Panc1 (cell line): ENCODE measurements around the gene PRKCQ. TPM values are rescaled to one million over a fixed set of nuclear protein-coding genes. Genes with fewer than 3 reads are reported as not detected.

ENCODE experiments used
- ATAC-seq: fragments of 200-7000 bp; cut with Tn5 transposase; 2 replicates; pipeline ENCODE4 v1.9.1; 2020; ENCODE audit warnings: mild to moderate bottlenecking, moderate library complexity
- BruUV-seq: library from RNA; stranded (reverse); fragments of 400-500 nt; replicated peaks from 2 replicates; lab custom pipeline; 2021; lab: Mats Ljungman, UMichigan
- CTCF ChIA-PET: fragments of 300-600 bp; sonication (Branson Sonifier 250); formaldehyde crosslinking; loops from one replicate; lab custom pipeline; 2022; ENCODE audit warnings: antibody characterized with exemption; lab: Charles Lee
- POLR2A ChIA-PET: fragments of 300-600 bp; sonication (Branson Sonifier 250); formaldehyde crosslinking; loops from one replicate; lab custom pipeline; 2022; ENCODE audit warnings: antibody characterized with exemption; lab: Charles Lee
- DNase-seq: peaks from one replicate; pipeline ENCODE4 v3.0.0-alpha.2; 2010; ENCODE audit warnings: low read depth, low spot score
- H3K27ac ChIP-seq: 2 replicates; pipeline ENCODE4 v1.5.1; 2011; ENCODE audit warnings: mild to moderate bottlenecking, low read length, inconsistent platforms
- H3K27me3 ChIP-seq: fragments of 200-500 bp; sonication (Bioruptor generic); 2 replicates; pipeline ENCODE4 v1.6.0; 2014; ENCODE audit warnings: low read length, inconsistent platforms; ENCODE audit not compliant: control insufficient read depth, insufficient read depth
- H3K36me3 ChIP-seq: fragments of 200-500 bp; sonication (Bioruptor generic); 2 replicates; pipeline ENCODE4 v1.5.1; 2014; ENCODE audit warnings: inconsistent platforms, mild to moderate bottlenecking, low read length, moderate library complexity; ENCODE audit not compliant: control insufficient read depth, insufficient read depth
- H3K4me1 ChIP-seq: 2 replicates; pipeline ENCODE4 v1.5.1; 2011; ENCODE audit warnings: inconsistent platforms, mild to moderate bottlenecking, low read length, moderate library complexity; ENCODE audit not compliant: control insufficient read depth, insufficient read depth
- H3K4me3 ChIP-seq, 2 experiments: 2 replicates each; pipeline ENCODE4 v1.5.1; 2011 to 2012; ENCODE audit warnings: low read depth in 2 of 2, low read length in 2 of 2, mild to moderate bottlenecking in 2 of 2, inconsistent platforms in 1 of 2, moderate library complexity in 1 of 2
- H3K9me3 ChIP-seq: fragments of 200-500 bp; sonication (Bioruptor generic); 2 replicates; pipeline ENCODE4 v1.5.1; 2014; ENCODE audit warnings: low read depth, mild to moderate bottlenecking, inconsistent platforms, low read length, moderate library complexity; ENCODE audit not compliant: control insufficient read depth, insufficient read depth
- POLR2AphosphoS5 ChIP-seq: IDR thresholded peaks from 2 replicates; pipeline ENCODE4 v1.6.1; 2012; ENCODE audit warnings: mild to moderate bottlenecking, low read depth, low read length, moderate library complexity
- SIN3A ChIP-seq: IDR thresholded peaks from 2 replicates; pipeline ENCODE4 v1.6.1; 2012; ENCODE audit warnings: low read depth, mild to moderate bottlenecking, low read length, moderate library complexity, borderline replicate concordance; ENCODE audit not compliant: insufficient read depth
- TCF7L2 ChIP-seq: IDR thresholded peaks from 2 replicates; pipeline ENCODE4 v1.6.1; 2011; ENCODE audit warnings: mild to moderate bottlenecking, low read depth, low read length, inconsistent platforms
- in situ Hi-C: cut with HindIII; loops from 2 replicates; pipeline ENCODE4 v1.10.0; 2016; ENCODE audit warnings: low sequenced_read_pairs, low pct_unique_long_range_greater_than_20kb
- intact Hi-C: fragments of 100-400 bp; cut with micrococcal nuclease; formaldehyde crosslinking; loops from one replicate; pipeline ENCODE4 v1.10.0; 2022; ENCODE audit not compliant: unreplicated experiment
- total RNA-seq: library from RNA; stranded (reverse); gene quantifications from one replicate; pipeline ENCODE4 v1.2.1, GENCODE V29; 2021; ENCODE audit not compliant: unreplicated experiment
- TF ChIP-seq, protein P1 (sequence below): fragments of 450-650 bp; IDR thresholded peaks from 2 replicates; pipeline ENCODE4 v1.5.1; 2017; ENCODE audit warnings: mild to moderate bottlenecking
- TF ChIP-seq, protein P2 (sequence below), 2 experiments: IDR thresholded peaks; 2 replicates each; pipeline ENCODE4 v1.6.1; 2011 to 2012; ENCODE audit warnings: low read depth in 2 of 2, control low read depth in 1 of 2, low read length in 1 of 2, mild to moderate bottlenecking in 1 of 2, moderate library complexity in 1 of 2; ENCODE audit not compliant: insufficient read depth in 1 of 2

The PRKCQ gene
- total RNA-seq, 1 experiment from 2014 or later, result 0.23 TPM

DNA sequence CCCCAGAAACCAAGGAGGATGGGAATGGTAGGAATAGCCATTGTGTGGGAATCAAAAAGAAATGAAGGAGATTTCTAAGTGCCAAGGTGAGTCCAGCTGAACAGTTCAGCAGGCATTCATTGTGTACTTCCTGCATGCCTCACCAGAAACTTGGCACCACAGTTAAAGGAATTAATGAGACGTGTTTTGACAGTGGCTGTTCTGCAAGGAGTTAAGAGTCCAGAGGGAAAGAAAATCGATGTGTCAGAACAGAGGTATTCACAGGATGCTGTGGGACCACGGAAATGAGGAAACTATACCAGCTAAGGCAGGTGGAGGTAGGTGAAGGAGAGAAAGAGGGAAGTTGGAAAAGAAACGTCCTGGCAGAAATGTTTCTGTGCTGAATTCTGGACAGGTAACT is 78.1 kb downstream of the PRKCQ start:
- POLR2A ChIA-PET, result no interaction called here
- no TSS peak for BruUV-seq
- H3K9me3 ChIP-seq, result no peaks in the 10 kb centered on the region
- TF ChIP-seq POLR2AphosphoS5 (no peak), SIN3A (no peak), TCF7L2 (no peak)
- TF ChIP-seq, protein P1, sequence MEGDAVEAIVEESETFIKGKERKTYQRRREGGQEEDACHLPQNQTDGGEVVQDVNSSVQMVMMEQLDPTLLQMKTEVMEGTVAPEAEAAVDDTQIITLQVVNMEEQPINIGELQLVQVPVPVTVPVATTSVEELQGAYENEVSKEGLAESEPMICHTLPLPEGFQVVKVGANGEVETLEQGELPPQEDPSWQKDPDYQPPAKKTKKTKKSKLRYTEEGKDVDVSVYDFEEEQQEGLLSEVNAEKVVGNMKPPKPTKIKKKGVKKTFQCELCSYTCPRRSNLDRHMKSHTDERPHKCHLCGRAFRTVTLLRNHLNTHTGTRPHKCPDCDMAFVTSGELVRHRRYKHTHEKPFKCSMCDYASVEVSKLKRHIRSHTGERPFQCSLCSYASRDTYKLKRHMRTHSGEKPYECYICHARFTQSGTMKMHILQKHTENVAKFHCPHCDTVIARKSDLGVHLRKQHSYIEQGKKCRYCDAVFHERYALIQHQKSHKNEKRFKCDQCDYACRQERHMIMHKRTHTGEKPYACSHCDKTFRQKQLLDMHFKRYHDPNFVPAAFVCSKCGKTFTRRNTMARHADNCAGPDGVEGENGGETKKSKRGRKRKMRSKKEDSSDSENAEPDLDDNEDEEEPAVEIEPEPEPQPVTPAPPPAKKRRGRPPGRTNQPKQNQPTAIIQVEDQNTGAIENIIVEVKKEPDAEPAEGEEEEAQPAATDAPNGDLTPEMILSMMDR, result no peak
- TF ChIP-seq, protein P2, sequence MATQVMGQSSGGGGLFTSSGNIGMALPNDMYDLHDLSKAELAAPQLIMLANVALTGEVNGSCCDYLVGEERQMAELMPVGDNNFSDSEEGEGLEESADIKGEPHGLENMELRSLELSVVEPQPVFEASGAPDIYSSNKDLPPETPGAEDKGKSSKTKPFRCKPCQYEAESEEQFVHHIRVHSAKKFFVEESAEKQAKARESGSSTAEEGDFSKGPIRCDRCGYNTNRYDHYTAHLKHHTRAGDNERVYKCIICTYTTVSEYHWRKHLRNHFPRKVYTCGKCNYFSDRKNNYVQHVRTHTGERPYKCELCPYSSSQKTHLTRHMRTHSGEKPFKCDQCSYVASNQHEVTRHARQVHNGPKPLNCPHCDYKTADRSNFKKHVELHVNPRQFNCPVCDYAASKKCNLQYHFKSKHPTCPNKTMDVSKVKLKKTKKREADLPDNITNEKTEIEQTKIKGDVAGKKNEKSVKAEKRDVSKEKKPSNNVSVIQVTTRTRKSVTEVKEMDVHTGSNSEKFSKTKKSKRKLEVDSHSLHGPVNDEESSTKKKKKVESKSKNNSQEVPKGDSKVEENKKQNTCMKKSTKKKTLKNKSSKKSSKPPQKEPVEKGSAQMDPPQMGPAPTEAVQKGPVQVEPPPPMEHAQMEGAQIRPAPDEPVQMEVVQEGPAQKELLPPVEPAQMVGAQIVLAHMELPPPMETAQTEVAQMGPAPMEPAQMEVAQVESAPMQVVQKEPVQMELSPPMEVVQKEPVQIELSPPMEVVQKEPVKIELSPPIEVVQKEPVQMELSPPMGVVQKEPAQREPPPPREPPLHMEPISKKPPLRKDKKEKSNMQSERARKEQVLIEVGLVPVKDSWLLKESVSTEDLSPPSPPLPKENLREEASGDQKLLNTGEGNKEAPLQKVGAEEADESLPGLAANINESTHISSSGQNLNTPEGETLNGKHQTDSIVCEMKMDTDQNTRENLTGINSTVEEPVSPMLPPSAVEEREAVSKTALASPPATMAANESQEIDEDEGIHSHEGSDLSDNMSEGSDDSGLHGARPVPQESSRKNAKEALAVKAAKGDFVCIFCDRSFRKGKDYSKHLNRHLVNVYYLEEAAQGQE (IDR thresholded peaks at IDR 0.05; ENCODE audit: insufficient read depth in 1 of 2, low read depth in 2 of 2, low read length in 1 of 2), result no peak
- DNase-seq (no peak), ATAC-seq (no peak)
- in situ Hi-C loops (no loop called here), intact Hi-C loops (no loop called here)
- H3K27ac ChIP-seq, result no peak overlapping the region
- no peaks in the 10 kb centered on the region; the same call in 1 of the 2 replicates for H3K36me3 ChIP-seq
- no peaks in the 10 kb centered on the region for H3K4me1 ChIP-seq
- no peak overlapping the region for H3K4me3 ChIP-seq
- CTCF ChIA-PET, result no interaction called here
- H3K27me3 ChIP-seq, result peaks cover 2% of the 10 kb centered on the region; the same call in 1 of the 2 replicates

DNA sequence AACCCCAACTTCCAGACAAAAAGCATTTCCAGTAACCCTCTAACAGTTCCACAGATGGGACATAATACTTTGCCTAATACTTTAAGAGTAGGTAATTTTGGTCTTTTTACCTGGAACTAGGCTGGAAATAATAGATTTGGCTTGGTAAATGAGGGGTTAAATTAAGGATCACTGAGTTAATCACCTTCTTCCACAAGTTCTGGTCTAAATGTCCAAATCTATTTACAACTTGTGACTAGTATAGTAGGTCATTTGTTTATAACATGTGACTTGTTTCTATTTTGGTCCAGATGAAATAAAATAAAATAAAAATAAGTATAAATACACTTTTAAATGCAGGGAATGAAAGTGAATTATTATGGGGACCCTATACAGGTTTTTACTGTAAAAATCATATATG is 80.1 kb downstream of the PRKCQ start:
- intact Hi-C loops (no loop called here), in situ Hi-C loops (no loop called here)
- ChIA-PET POLR2A (no interaction called here), CTCF (no interaction called here)
- no TSS peak for BruUV-seq
- ATAC-seq (no peak), DNase-seq (no peak)
- Histone ChIP-seq H3K36me3 (no peaks in the 10 kb centered on the region), H3K4me1 (no peaks in the 10 kb centered on the region), H3K27ac (no peak overlapping the region), H3K9me3 (no peaks in the 10 kb centered on the region), H3K27me3 (peaks cover 2% of the 10 kb centered on the region; the same call in 1 of the 2 replicates), H3K4me3 (no peak overlapping the region)
- TF ChIP-seq, protein P2 (IDR thresholded peaks at IDR 0.05; ENCODE audit: insufficient read depth in 1 of 2, low read depth in 2 of 2, low read length in 1 of 2), result no peak
- TF ChIP-seq TCF7L2, result no peak
- TF ChIP-seq, protein P1, result no peak
- no peak for TF ChIP-seq POLR2AphosphoS5
- TF ChIP-seq SIN3A, result no peak
